ENCODE results near the gene SDR9C7.
"Not testable (repeated sequence)": the region's sequence is repeated elsewhere in the genome, so short reads cannot be mapped to it uniquely, and the experiment has no call there.

The SDR9C7 gene

GRCh38 chr12:56903374-56903773 lies 30.8 kb downstream of the SDR9C7 start:
- no peak for TF ChIP-seq CTCF (IDR thresholded peaks at IDR 0.05; ENCODE audit: insufficient read depth, low read depth, low read length, missing control alignments)

GRCh38 chr12:56901313-56901712 lies 32.9 kb downstream of the SDR9C7 start:
- not testable (repeated sequence) for DNase-seq (ENCODE audit: low read depth); H3K4me3 ChIP-seq (ENCODE audit: low read length)

More at GRCh38 chr12:56903374-56903773, 30.8 kb downstream of the SDR9C7 start:
- no peak for DNase-seq (ENCODE audit: low read depth)
- H3K4me3 ChIP-seq (ENCODE audit: low read length), result no peak overlapping the region

- TF ChIP-seq CTCF (IDR thresholded peaks at IDR 0.05; ENCODE audit: insufficient read depth, low read depth, low read length, missing control alignments), result no peak
- peak; percentile 96 for DNase-seq (ENCODE audit: low read depth)
- H3K4me3 ChIP-seq (ENCODE audit: low read length), result no peak overlapping the region
Measured at GRCh38 chr12:56900583-56900982, 33.6 kb downstream of the SDR9C7 start.

GRCh38 chr12:56898938-56899337 lies 35.3 kb downstream of the SDR9C7 start:
- no peak for DNase-seq (ENCODE audit: low read depth)
- no peak overlapping the region for H3K4me3 ChIP-seq (ENCODE audit: low read length)
- TF ChIP-seq CTCF (IDR thresholded peaks at IDR 0.05; ENCODE audit: insufficient read depth, low read depth, low read length, missing control alignments), result no peak

- H3K4me3 ChIP-seq (ENCODE audit: low read length), result no peak overlapping the region
- no peak for TF ChIP-seq CTCF (IDR thresholded peaks at IDR 0.05; ENCODE audit: insufficient read depth, low read depth, low read length, missing control alignments)
- peak; percentile 95 for DNase-seq (ENCODE audit: low read depth)
Measured at GRCh38 chr12:56897844-56898361, 36.3 kb downstream of the SDR9C7 start.

GRCh38 chr12:56896082-56896481 lies 38.1 kb downstream of the SDR9C7 start:
- no peak for DNase-seq (ENCODE audit: low read depth)
- TF ChIP-seq CTCF (IDR thresholded peaks at IDR 0.05; ENCODE audit: insufficient read depth, low read depth, low read length, missing control alignments), result no peak
- no peak overlapping the region for H3K4me3 ChIP-seq (ENCODE audit: low read length)

GRCh38 chr12:56894698-56895368 lies 39.4 kb downstream of the SDR9C7 start:
- no peak for DNase-seq (ENCODE audit: low read depth)
- no peak for TF ChIP-seq CTCF (IDR thresholded peaks at IDR 0.05; ENCODE audit: insufficient read depth, low read depth, low read length, missing control alignments)
- no peak overlapping the region for H3K4me3 ChIP-seq (ENCODE audit: low read length)

GRCh38 chr12:56891885-56892284 lies 42.3 kb downstream of the SDR9C7 start:
- not testable (repeated sequence) for H3K4me3 ChIP-seq (ENCODE audit: low read length); DNase-seq (ENCODE audit: low read depth)

Measured in epithelial cell of esophagus (primary cell).